Thyroid gland (tissue), 4 donors: Measurements from ENCODE around the gene SENP5. TPM values are rescaled to one million over a fixed set of nuclear protein-coding genes. Genes with fewer than 3 reads are reported as not detected.

ENCODE experiments used
- DNase-seq, 2 donors: peaks; one replicate each; pipeline ENCODE4 v3.0.0-alpha.2; 2019
- H3K27ac ChIP-seq, 3 donors: fragments of 200-600 bp; sonication (generic); 1 replicate in 2 of 3; 2 replicates in 1 of 3; pipeline ENCODE4 v1.5.1; 2016 to 2019; ENCODE audit warnings: mild to moderate bottlenecking in 1 of 3, moderate library complexity in 1 of 3
- H3K27me3 ChIP-seq: fragments of 200-600 bp; sonication (generic); one replicate; pipeline ENCODE4 v1.5.1; 2019
- H3K36me3 ChIP-seq, 2 donors: fragments of 200-600 bp; sonication (generic); one replicate each; pipeline ENCODE4 v1.5.1; 2016 to 2019
- H3K4me1 ChIP-seq, 2 donors: fragments of 200-600 bp; sonication (generic); one replicate each; pipeline ENCODE4 v1.5.1; 2017 to 2019
- H3K4me3 ChIP-seq, 3 donors: fragments of 200-600 bp; sonication (generic); replicated peaks in 1 of 3; 1 replicate in 2 of 3; 2 replicates in 1 of 3; pipeline ENCODE4 v1.5.1; 2016; ENCODE audit warnings: mild to moderate bottlenecking in 1 of 3
- H3K9me3 ChIP-seq: fragments of 200-600 bp; sonication (generic); one replicate; pipeline ENCODE4 v1.5.1; 2017
- POLR2A ChIP-seq, 2 donors: fragments of 450-650 bp; IDR thresholded peaks; one replicate each; pipeline ENCODE4 v1.6.1; 2017; ENCODE audit warnings: antibody characterized with exemption in 2 of 2, mild to moderate bottlenecking in 2 of 2, moderate library complexity in 1 of 2
- WGBS, 2 donors: methylation state at CpG; one replicate each; pipeline ENCODE4 v1.1.5; 2017; 5-methylcytosine and 5-hydroxymethylcytosine counted together
- intact Hi-C: fragments of 100-400 bp; cut with DNase I; formaldehyde crosslinking; loops from one replicate; pipeline ENCODE4 v1.15.1; 2023
- total RNA-seq, 4 donors: library from RNA; depleted of rRNA; stranded (reverse); fragments of >200 nt; gene quantifications; one replicate each; pipeline ENCODE4 v1.2.3, GENCODE V29; 2016
- TF ChIP-seq, protein P1 (sequence below), 6 experiments: fragments of 200-600 bp in 3 of 6; fragments of 450-650 bp in 3 of 6; sonication (generic) in 3 of 6; IDR thresholded peaks; one replicate each; pipeline ENCODE4 v1.5.1; 2016 to 2019; ENCODE audit warnings: antibody characterized with exemption in 6 of 6, mild to moderate bottlenecking in 2 of 6, inconsistent platforms in 1 of 6, moderate library complexity in 1 of 6

Gene SENP5
- total RNA-seq, 4 donors from 2014 or later, result 37.4 to 67.2 (median 50.9) TPM

DNA sequence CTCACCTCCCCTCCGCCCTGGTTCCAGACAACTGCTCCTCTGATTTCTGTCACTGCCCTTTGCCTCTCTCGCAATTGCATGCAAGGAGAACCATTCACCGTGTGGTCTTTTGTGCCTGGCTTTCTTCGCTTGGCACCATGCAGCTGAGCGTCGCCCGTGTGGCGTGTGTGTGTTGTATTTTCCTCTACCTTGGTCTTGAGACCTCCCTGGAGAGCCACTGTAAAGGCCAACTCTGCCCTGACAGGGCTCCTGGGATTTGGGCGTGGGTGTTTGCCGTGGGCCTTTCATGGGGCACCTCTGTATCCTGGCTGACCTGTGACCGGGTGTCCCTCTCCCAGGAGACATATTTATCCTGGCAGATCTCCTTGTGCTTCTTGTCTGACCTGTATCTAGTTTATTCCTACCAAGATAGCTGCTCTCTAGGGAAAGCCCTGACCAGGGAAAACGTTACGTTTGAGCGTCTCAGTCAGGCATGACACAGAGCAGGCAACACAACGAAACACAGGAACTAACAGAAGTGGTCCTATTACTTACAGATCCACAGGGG lies 102.9 kb downstream of the SENP5 start:
- no peak overlapping the region for H3K27ac ChIP-seq
- no peaks in the 10 kb centered on the region for H3K36me3 ChIP-seq
- DNase-seq, result no peak
- peaks cover 6 to 10% of the 10 kb centered on the region in 2 donors for H3K4me1 ChIP-seq
- WGBS, 2 donors, result 84% methylated on average over 15 of the region's 15 CpGs
- no peaks in the 10 kb centered on the region for H3K9me3 ChIP-seq
- no peak for TF ChIP-seq POLR2A (IDR thresholded peaks at IDR 0.05)
- TF ChIP-seq, protein P1, sequence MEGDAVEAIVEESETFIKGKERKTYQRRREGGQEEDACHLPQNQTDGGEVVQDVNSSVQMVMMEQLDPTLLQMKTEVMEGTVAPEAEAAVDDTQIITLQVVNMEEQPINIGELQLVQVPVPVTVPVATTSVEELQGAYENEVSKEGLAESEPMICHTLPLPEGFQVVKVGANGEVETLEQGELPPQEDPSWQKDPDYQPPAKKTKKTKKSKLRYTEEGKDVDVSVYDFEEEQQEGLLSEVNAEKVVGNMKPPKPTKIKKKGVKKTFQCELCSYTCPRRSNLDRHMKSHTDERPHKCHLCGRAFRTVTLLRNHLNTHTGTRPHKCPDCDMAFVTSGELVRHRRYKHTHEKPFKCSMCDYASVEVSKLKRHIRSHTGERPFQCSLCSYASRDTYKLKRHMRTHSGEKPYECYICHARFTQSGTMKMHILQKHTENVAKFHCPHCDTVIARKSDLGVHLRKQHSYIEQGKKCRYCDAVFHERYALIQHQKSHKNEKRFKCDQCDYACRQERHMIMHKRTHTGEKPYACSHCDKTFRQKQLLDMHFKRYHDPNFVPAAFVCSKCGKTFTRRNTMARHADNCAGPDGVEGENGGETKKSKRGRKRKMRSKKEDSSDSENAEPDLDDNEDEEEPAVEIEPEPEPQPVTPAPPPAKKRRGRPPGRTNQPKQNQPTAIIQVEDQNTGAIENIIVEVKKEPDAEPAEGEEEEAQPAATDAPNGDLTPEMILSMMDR (IDR thresholded peaks at IDR 0.05), result no peak
- intact Hi-C loops, result no loop called here
- no peak overlapping the region for H3K4me3 ChIP-seq
- H3K27me3 ChIP-seq, result no peaks in the 10 kb centered on the region

DNA sequence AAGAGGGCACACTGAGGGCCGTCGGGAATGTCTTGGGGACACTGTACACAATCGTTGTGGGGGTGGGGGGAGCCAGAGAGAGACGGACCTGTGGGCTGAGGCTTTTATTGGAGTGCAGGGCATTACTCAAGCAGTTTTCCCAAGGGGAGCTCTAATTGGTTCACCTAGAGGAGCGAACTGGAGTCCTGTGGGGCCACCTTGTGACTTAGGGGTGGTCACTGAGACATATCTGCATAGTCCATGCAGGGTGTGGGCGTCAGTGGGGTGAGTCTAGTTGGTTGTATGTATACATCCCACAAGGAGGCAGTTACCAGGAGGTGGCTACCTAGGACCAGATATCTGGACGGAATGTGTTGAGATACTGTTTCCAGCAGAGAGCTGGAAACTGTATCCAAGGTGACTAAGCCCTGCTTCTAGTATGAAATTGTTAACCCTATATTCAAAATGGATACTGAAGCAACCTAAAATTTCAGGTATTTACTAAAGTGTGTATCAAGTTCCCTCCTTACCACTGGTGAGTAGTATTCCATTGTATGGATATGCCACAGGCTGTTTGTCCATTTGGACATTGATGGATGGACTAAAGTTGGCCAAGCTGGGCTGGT lies 103.5 kb downstream of the SENP5 start:
- no peaks in the 10 kb centered on the region for H3K36me3 ChIP-seq
- no peak overlapping the region for H3K27ac ChIP-seq
- intact Hi-C loops, result no loop called here
- peaks cover 6 to 10% of the 10 kb centered on the region in 2 donors for H3K4me1 ChIP-seq
- 74 to 75% methylated on average over 6 to 7 of the region's 7 CpGs for WGBS, 2 donors
- H3K27me3 ChIP-seq, result no peaks in the 10 kb centered on the region
- no peak for TF ChIP-seq POLR2A (IDR thresholded peaks at IDR 0.05)
- TF ChIP-seq, protein P1 (IDR thresholded peaks at IDR 0.05), result no peak
- H3K9me3 ChIP-seq, result no peaks in the 10 kb centered on the region
- no peak overlapping the region for H3K4me3 ChIP-seq
- DNase-seq, result no peak

DNA sequence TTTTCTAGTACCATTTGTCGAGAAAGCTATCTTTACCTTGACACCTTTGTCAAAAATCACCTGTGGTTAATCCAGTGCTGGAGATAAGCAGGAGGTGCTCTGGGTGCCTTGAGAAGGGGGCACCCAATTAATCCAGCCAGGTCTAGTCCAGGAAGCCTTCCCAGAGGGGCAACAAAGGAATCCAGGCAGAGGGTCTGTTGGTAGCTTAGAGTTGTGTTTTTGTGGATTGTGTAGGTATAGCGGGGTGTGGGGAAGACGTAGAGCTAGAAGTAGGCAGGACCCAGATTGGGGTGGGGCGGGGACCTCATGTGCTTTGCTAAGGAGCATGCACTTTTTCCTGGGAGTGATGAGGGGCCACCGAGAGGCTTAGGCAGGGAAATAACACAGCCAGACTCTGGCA lies 106.9 kb downstream of the SENP5 start:
- Histone ChIP-seq H3K4me1 (peaks cover 0 to 5% of the 10 kb centered on the region in 2 donors), H3K27ac (no peak overlapping the region), H3K9me3 (no peaks in the 10 kb centered on the region), H3K36me3 (no peaks in the 10 kb centered on the region), H3K27me3 (no peaks in the 10 kb centered on the region), H3K4me3 (no peak overlapping the region)
- DNase-seq, result no peak
- 92 to 96% methylated on average over 5 of the region's 5 CpGs for whole genome bisulfite sequencing, 2 donors
- intact Hi-C loops, result no loop called here
- no peak for TF ChIP-seq POLR2A (IDR thresholded peaks at IDR 0.05)
- TF ChIP-seq, protein P1 (IDR thresholded peaks at IDR 0.05), result no peak

DNA sequence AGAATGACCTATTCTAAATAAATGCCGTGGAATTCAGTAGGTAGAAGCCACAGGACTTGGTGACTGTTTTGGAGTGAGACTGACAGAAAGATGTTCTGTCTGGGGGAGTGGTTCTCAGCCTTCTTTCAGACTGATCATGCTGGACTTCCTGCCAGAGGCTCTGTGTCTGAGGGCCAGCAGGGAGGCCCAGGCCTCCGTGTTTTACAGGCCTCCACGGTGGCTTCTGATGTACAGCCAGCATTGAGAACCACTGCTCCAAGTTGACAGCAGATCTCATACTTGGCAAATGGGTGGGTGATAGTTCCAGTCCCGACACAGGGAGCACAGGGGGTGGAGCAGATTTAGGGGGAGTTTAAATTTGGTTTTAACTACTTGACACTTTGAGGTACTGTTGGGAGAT lies 107.6 kb downstream of the SENP5 start:
- TF ChIP-seq, protein P1 (IDR thresholded peaks at IDR 0.05), result no peak
- TF ChIP-seq POLR2A (IDR thresholded peaks at IDR 0.05), result no peak
- DNase-seq, result no peak
- WGBS, 2 donors, result 76 to 93% methylated on average over 4 of the region's 4 CpGs

DNA sequence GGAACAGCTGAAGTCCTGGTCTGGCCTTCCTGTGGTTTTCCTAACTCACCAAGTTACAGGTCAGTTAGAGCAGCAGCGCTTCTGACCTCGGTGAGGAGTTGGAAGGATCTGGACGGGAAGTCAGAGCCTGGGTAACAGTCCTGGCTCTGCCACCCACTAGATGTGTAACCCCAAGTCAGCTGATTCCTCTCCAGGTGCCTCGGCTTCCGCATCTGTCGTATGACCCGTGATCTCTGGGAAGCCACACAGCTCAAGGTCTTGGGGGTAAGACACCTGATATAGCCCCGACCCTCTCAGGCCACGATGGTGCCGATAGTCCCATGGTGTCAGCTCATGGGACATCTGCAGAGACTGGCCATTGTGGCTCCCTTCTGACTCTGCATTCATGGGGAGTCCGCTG lies 109.2 kb downstream of the SENP5 start:
- DNase-seq, result no peak

More for the DNA sequence above, 107.6 kb downstream of the SENP5 start:
- intact Hi-C loops, result no loop called here
- Histone ChIP-seq H3K27ac (no peak overlapping the region), H3K27me3 (no peaks in the 10 kb centered on the region), H3K4me1 (peaks cover 0 to under 1% of the 10 kb centered on the region in 2 donors), H3K4me3 (no peak overlapping the region), H3K9me3 (no peaks in the 10 kb centered on the region), H3K36me3 (no peaks in the 10 kb centered on the region)

More for the DNA sequence above, 109.2 kb downstream of the SENP5 start:
- Histone ChIP-seq H3K27me3 (no peaks in the 10 kb centered on the region), H3K9me3 (no peaks in the 10 kb centered on the region), H3K27ac (no peak overlapping the region), H3K4me1 (no peaks in the 10 kb centered on the region), H3K4me3 (no peak overlapping the region), H3K36me3 (no peaks in the 10 kb centered on the region)
- TF ChIP-seq, protein P1 (IDR thresholded peaks at IDR 0.05), result no peak
- no peak for TF ChIP-seq POLR2A (IDR thresholded peaks at IDR 0.05)
- 88 to 91% methylated on average over 9 to 10 of the region's 11 CpGs for WGBS, 2 donors
- intact Hi-C loops, result no loop called here
